HG03064 (cell line): ENCODE results near the gene ADIPOQ.
"Not testable (repeated sequence)": the region's sequence is repeated elsewhere in the genome, so short reads cannot be mapped to it uniquely, and the experiment has no call there.

Source experiments
- ATAC-seq: cut with Tn5 transposase; IDR thresholded peaks from one replicate; pipeline ENCODE4 v1.9.1; 2021; ENCODE audit warnings: low read depth; ENCODE audit not compliant: unreplicated experiment

The ADIPOQ gene

DNA sequence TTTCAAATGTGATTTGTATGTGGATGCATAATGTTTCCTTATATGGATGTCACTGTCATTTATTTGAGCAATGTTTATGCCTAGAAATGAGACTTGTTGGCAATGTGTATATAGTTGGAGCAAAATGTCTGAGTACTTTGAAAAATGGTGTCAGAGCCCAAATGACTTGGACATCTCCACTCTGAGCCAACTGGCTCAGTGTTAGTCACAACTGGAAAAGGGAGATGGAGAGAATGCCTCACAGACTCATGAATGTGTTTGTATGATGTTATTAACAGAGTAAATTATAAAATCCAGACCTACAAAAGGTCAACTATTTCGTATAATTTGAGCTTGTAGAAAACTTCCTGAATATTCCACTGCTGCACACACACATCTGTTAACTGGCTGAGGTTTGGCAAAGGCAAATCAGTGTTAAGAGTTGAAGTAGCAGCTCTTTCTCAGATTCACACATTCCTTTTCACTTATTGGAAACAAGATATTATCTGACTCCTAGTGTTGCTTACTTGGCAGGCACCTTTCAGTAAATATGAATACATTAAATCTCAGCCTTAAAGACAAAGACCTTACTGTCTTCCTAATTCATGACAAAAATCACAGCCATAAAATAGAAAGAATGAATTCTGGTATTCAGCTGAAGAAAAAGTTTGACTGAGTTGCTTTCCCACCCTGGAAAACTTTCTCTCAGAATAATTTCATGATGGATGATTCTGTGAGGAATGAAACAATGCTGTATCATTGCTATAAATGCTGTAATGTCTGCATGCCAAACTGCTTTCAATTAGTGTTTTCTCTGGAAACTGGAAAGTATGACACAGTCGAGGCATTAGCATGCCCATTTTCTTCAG lies 27.0 kb downstream of the ADIPOQ start:
- ATAC-seq: no peak

- no peak for ATAC-seq
Measured at GRCh38 chr3:186870421-186871201, 28.1 kb downstream of the ADIPOQ start.

- ATAC-seq: no peak
Measured at GRCh38 chr3:186871403-186871924, 29.0 kb downstream of the ADIPOQ start.

GRCh38 chr3:186873796-186874195 lies 31.3 kb downstream of the ADIPOQ start:
- ATAC-seq: not testable (repeated sequence)

DNA sequence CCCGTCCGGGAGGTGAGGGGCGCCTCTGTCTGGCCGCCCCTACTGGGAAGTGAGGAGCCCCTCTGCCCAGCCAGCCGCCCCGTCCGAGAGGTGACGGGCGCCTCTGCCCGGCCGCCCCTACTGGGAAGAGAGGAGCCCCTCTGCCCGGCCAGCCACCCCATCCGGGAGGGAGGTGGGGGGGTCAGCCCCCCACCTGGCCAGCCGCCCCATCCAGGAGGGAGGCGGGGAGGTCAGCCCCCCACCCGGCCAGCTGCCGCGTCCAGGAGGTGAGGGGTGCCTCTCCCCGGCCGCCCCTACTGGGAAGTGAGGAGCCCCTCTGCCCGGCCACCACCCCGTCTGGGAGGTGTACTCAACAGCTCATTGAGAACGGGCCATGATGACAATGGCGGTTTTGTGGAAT lies 31.7 kb downstream of the ADIPOQ start:
- ATAC-seq: not testable (repeated sequence)

DNA sequence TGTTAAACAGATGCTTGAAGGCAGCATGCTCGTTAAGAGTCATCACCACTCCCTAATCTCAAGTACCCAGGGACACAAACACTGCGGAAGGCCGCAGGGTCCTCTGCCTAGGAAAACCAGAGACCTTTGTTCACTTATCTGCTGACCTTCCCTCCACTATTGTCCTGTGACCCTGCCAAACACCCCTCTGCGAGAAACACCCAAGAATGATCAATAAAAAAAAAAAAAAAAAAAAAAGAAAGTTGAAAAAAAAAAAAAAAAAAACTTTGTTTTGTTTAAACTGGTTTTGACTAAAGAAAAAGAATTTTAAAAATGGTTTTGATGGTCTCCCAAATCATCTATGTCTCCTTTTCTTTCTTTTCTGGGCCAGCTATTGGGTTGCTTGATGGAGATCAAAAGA lies 32.3 kb downstream of the ADIPOQ start:
- ATAC-seq: not testable (repeated sequence)

DNA sequence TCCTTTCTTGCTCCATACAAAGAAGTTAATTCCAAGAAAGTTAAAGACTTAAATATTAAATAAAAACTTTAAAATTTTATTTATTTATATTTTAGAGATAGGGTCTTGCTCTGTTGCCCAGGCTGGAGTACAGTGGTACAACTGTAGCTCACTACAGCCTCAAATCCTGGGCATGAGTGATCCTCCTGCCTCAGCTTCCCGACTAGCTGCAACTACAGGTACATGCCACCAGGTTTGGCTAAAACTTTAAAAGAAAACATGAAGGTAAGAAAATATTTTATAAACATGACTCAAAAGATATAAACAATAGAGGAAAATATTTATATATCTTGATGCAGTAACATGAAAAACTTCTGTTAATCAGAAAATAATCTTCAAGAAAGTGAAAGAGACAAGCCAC lies 33.2 kb downstream of the ADIPOQ start:
- ATAC-seq: no peak

GRCh38 chr3:186879781-186880180 lies 37.3 kb downstream of the ADIPOQ start:
- no peak for ATAC-seq

DNA sequence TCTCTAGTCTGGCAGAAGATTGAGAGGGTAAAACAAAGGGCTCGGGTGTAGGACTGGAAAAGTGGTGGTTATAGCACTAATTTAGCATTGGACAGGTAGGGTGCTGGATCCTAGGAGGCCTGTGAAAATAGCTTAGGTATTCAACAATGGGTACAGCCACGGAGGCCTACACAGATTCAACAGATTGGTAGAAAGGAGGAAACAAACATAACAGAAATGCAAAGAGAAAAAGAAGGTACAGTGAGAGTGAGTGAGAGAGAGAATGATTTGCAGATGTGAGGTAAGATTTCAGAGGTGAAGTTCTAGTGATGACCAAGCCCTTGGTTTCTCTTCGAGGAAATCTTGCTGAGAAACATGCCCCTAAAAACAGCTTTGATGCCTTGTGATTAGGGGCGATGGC lies 37.9 kb downstream of the ADIPOQ start:
- ATAC-seq: no peak

GRCh38 chr3:186882150-186882524 lies 39.6 kb downstream of the ADIPOQ start:
- ATAC-seq: no peak

DNA sequence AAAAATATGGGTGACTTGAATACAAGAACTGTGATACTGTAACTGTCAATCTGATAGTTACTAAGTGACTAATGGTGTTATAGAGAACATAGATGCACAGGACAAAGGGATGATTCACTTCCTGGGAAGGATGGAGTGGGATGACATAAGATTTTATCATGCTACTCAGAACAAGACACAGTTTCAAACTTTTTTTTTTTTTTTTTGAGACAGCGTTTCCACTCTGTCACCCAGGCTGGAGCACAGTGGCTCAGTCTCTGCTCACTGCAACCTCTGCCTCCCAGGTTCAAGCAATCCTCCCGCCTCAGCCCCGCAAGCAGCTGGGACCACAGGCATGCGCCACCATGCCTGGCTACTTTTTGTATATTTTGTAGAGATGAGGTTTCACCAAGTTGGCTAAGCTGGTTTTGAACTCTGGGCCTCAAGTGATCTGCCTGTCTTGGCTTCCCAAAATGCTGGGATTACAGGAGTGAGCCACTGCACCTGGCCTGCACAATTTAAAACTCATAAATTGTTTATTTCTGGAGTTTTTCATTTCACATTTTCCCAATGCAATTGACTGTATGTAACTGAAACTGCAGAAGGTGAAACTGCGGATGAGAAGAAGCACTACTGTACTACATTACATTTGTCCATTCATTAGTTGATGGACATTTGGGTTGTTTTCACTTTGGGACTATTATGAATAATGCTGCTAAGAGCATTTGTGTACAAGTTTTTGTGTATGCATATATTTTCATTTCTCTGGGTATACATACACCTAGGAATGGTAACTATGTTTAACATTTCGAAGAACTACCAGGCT lies 40.6 kb downstream of the ADIPOQ start:
- ATAC-seq: no peak

DNA sequence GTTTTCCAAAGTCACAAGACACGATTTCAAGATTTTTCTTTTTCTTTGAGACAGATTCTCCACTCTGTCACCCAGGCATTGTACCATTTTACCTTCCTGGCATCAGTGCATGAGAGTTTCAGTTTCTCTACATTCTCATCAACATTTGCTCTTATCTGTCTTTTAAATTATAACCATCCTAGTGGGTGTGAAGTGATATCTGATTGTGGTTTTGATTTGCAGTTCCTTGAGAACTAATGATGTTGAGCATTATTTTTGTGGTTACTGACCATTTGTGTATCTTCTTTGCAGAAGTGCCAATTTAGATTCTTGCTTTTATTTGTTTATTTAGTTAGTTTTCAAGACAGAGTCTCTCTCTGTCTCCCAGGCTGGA lies 41.2 kb downstream of the ADIPOQ start:
- no peak for ATAC-seq

GRCh38 chr3:186884868-186885267 lies 42.4 kb downstream of the ADIPOQ start:
- not testable (repeated sequence) for ATAC-seq

GRCh38 chr3:186886202-186886981 lies 43.9 kb downstream of the ADIPOQ start:
- ATAC-seq: no peak

- not testable (repeated sequence) for ATAC-seq
Measured at GRCh38 chr3:186887507-186887938, 45.0 kb downstream of the ADIPOQ start.

- ATAC-seq: no peak
Measured at GRCh38 chr3:186888569-186888968, 46.1 kb downstream of the ADIPOQ start.

DNA sequence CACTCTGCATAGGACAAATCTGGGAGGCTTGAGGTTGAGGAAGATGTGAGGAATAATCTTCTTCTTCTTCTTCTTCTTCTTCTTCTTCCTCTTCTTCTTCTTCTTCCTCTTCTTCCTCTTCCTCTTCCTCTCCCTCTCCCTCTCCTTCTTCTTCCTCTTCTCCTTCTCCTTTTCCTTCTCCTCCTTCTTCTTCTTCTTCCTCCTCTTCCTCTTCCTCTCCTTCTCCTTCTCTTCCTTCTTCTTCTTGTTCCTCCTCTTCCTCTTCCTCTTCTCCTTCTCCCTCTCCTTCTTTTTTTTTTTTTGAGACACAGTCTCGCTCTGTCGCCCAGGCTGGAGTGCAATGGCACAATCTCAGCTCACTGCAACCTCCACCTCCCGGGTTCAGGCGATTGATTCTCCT lies 47.2 kb downstream of the ADIPOQ start:
- not testable (repeated sequence) for ATAC-seq

GRCh38 chr3:186890911-186891310 lies 48.4 kb downstream of the ADIPOQ start:
- ATAC-seq: no peak

GRCh38 chr3:186893071-186893470 lies 50.6 kb downstream of the ADIPOQ start:
- not testable (repeated sequence) for ATAC-seq

DNA sequence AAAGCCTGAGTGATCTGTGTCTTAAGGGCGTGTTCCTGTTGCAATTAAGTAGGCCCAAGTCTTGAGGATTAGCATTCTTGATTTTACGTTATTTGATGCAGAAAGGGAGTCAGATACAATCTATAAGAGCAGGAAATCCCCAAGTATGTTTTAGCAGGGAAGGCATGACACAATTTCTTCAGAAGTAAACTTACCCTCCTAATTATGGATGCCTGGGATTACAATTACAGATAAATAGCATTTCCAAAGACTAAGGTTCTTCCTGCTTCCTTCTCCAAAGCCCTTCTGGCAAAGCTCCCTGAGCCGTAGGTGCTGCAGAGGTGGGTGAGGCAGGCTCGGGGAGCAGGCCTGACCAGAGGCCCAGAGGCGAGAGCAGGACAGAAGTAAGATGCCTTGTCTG lies 52.9 kb downstream of the ADIPOQ start:
- no peak for ATAC-seq
